Transverse colon (tissue), 4 donors: ENCODE results near the gene FAM53A. TPM values are rescaled to one million over a fixed set of nuclear protein-coding genes. Genes with fewer than 3 reads are reported as not detected.
"Not testable (repeated sequence)": the region's sequence is repeated elsewhere in the genome, so short reads cannot be mapped to it uniquely, and the experiment has no call there.

Source experiments
- DNase-seq: peaks from one replicate; pipeline ENCODE4 v3.0.0-alpha.2; 2019
- H3K27ac ChIP-seq, 4 donors: fragments of 200-600 bp; sonication (generic); 2 replicates each; pipeline ENCODE4 v1.5.1; 2016 to 2018; ENCODE audit warnings: inconsistent platforms in 4 of 4
- H3K27me3 ChIP-seq: fragments of 200-600 bp; sonication (generic); 2 replicates; pipeline ENCODE4 v1.5.1; 2017; ENCODE audit warnings: inconsistent platforms
- H3K36me3 ChIP-seq, 4 donors: fragments of 200-600 bp; sonication (generic); 2 replicates each; pipeline ENCODE4 v1.5.1; 2017 to 2019; ENCODE audit warnings: inconsistent platforms in 4 of 4
- H3K4me1 ChIP-seq, 4 donors: fragments of 200-600 bp; sonication (generic); 2 replicates each; pipeline ENCODE4 v1.5.1; 2017 to 2020; ENCODE audit warnings: inconsistent platforms in 4 of 4
- H3K4me3 ChIP-seq, 4 donors: fragments of 200-600 bp; sonication (generic); 1 replicate in 1 of 4; 2 replicates in 3 of 4; pipeline versions ENCODE4 v1.5.1 to v1.6.1; 2017 to 2019; ENCODE audit warnings: inconsistent platforms in 4 of 4
- H3K9me3 ChIP-seq, 2 donors: fragments of 200-600 bp; sonication (generic); 2 replicates each; pipeline ENCODE4 v1.5.1; 2017 to 2019; ENCODE audit warnings: inconsistent platforms in 2 of 2
- CTCF ChIP-seq, 5 experiments: fragments of 200-600 bp in 3 of 5; fragments of 450-650 bp in 2 of 5; sonication (generic) in 3 of 5; IDR thresholded peaks; 1 replicate in 2 of 5; 2 replicates in 3 of 5; pipeline ENCODE4 v1.5.1; 2016 to 2017; ENCODE audit warnings: antibody characterized with exemption in 5 of 5, inconsistent platforms in 3 of 5, mild to moderate bottlenecking in 2 of 5, moderate library complexity in 1 of 5
- EP300 ChIP-seq: sonication (generic); formaldehyde crosslinking; IDR thresholded peaks from one replicate; pipeline ENCODE4 v1.6.1; 2017; ENCODE audit warnings: antibody characterized with exemption, low read depth
- POLR2A ChIP-seq: fragments of 450-650 bp; IDR thresholded peaks from one replicate; pipeline ENCODE4 v1.6.1; 2016; ENCODE audit warnings: antibody characterized with exemption, mild to moderate bottlenecking, moderate library complexity
- POLR2AphosphoS5 ChIP-seq, 3 donors: sonication (generic); formaldehyde crosslinking; IDR thresholded peaks; one replicate each; pipeline ENCODE4 v1.6.1; 2016; ENCODE audit warnings: antibody characterized with exemption in 3 of 3
- WGBS, 2 donors: methylation state at CpG; one replicate each; pipeline ENCODE4 v1.1.5; 2018; ENCODE audit warnings: low coverage in 1 of 2; 5-methylcytosine and 5-hydroxymethylcytosine counted together
- in situ Hi-C, 4 donors: fragments of 200-750 bp; cut with MboI; loops; one replicate each; pipeline versions ENCODE4 v1.15.0 to v1.15.1; 2017; ENCODE audit warnings: low sequenced_read_pairs in 3 of 4, low pct_ligation_motif_present in 1 of 4, low pct_unique_long_range_greater_than_20kb in 1 of 4
- intact Hi-C: fragments of 100-400 bp; cut with DNase I; formaldehyde crosslinking; loops from one replicate; pipeline ENCODE4 v1.15.1; 2023; ENCODE audit warnings: low total_unique reads
- total RNA-seq, 4 donors: library from RNA; depleted of rRNA; stranded (reverse); fragments of >200 nt; gene quantifications; one replicate each; pipeline ENCODE4 v1.1.0, GENCODE V29; 2016

Gene FAM53A
- total RNA-seq, 4 donors from 2014 or later: 1.4 to 32.9 (median 2.7) TPM

GRCh38 chr4:1610791-1611500 lies 73.2 kb downstream of the FAM53A start:
- no peak overlapping the region for H3K27ac ChIP-seq
- H3K9me3 ChIP-seq: no peaks in the 10 kb centered on the region
- no peak overlapping the region for H3K4me3 ChIP-seq
- WGBS, 2 donors: 72% methylated on average over 14 of the region's 21 CpGs; no CpG with 5 or more reads in 1 of the 2 donors
- no peaks in the 10 kb centered on the region for H3K4me1 ChIP-seq
- H3K36me3 ChIP-seq: no peaks in the 10 kb centered on the region
- no peaks in the 10 kb centered on the region for H3K27me3 ChIP-seq
- no peak for DNase-seq
- in situ Hi-C loops (loop anchor here in 2 of 4 donors (25.0 kb wide), 1 partner anchor 249 kb away; no protein-coding TSS in a partner anchor), intact Hi-C loops (no loop called here)
- TF ChIP-seq POLR2AphosphoS5 (IDR thresholded peaks at IDR 0.05) (no peak), EP300 (no peak), POLR2A (no peak), CTCF (IDR thresholded peaks at IDR 0.05) (no peak)

GRCh38 chr4:1609901-1610790 lies 74.0 kb downstream of the FAM53A start:
- in situ Hi-C loops (loop anchor here in 2 of 4 donors (25.0 kb wide), 1 partner anchor 248 kb away; no protein-coding TSS in a partner anchor), intact Hi-C loops (no loop called here)
- DNase-seq: no peak
- H3K27ac ChIP-seq: no peak overlapping the region
- no peaks in the 10 kb centered on the region for H3K9me3 ChIP-seq
- H3K27me3 ChIP-seq: peaks cover 7% of the 10 kb centered on the region
- no peak for TF ChIP-seq POLR2AphosphoS5 (IDR thresholded peaks at IDR 0.05)
- 89 to 95% methylated on average over 4 to 26 of the region's 27 CpGs for WGBS, 2 donors
- no peaks in the 10 kb centered on the region for H3K36me3 ChIP-seq
- no peak overlapping the region for H3K4me3 ChIP-seq
- no peaks in the 10 kb centered on the region for H3K4me1 ChIP-seq

- H3K9me3 ChIP-seq: no peaks in the 10 kb centered on the region
- H3K4me3 ChIP-seq: no peak overlapping the region
- intact Hi-C loops: no loop called here
- TF ChIP-seq POLR2AphosphoS5 (IDR thresholded peaks at IDR 0.05) (no peak), CTCF (IDR thresholded peaks at IDR 0.05) (no peak), POLR2A (no peak), EP300 (no peak)
- DNase-seq: no peak
- H3K36me3 ChIP-seq: no peaks in the 10 kb centered on the region
- in situ Hi-C loops: loop anchor here in 2 of 4 donors (25.0 kb wide), 1 partner anchor 247 kb away; no protein-coding TSS in a partner anchor
- whole genome bisulfite sequencing, 2 donors: 60 to 84% methylated on average over 3 to 17 of the region's 17 CpGs
- H3K4me1 ChIP-seq: no peaks in the 10 kb centered on the region
- H3K27ac ChIP-seq: no peak overlapping the region
- peaks cover 17% of the 10 kb centered on the region for H3K27me3 ChIP-seq
Measured at GRCh38 chr4:1608821-1609500, 75.2 kb downstream of the FAM53A start.

GRCh38 chr4:1608196-1608820 lies 75.8 kb downstream of the FAM53A start:
- WGBS, 2 donors: 75% methylated on average over 24 of the region's 24 CpGs; no CpG with 5 or more reads in 1 of the 2 donors
- no peaks in the 10 kb centered on the region for H3K4me1 ChIP-seq
- in situ Hi-C loops: loop anchor here in 2 of 4 donors (25.0 kb wide), 1 partner anchor 246 kb away; no protein-coding TSS in a partner anchor
- peaks cover 24% of the 10 kb centered on the region for H3K27me3 ChIP-seq
- no peak overlapping the region for H3K27ac ChIP-seq
- no peak overlapping the region for H3K4me3 ChIP-seq
- intact Hi-C loops: no loop called here
- H3K36me3 ChIP-seq: no peaks in the 10 kb centered on the region
- DNase-seq: no peak
- no peak for TF ChIP-seq CTCF (IDR thresholded peaks at IDR 0.05)
- no peak for TF ChIP-seq POLR2AphosphoS5 (IDR thresholded peaks at IDR 0.05)
- TF ChIP-seq EP300: no peak
- no peak for TF ChIP-seq POLR2A
- no peaks in the 10 kb centered on the region for H3K9me3 ChIP-seq

- intact Hi-C loops, H3K27ac ChIP-seq, H3K9me3 ChIP-seq, H3K4me1 ChIP-seq, DNase-seq, H3K36me3 ChIP-seq, H3K4me3 ChIP-seq: not testable (repeated sequence)
- WGBS, 2 donors: 89 to 94% methylated on average over 10 to 23 of the region's 23 CpGs
- in situ Hi-C loops: loop anchor here in 2 of 4 donors (25.0 kb wide), 1 partner anchor 245 kb away; no protein-coding TSS in a partner anchor
- peaks cover 31% of the 10 kb centered on the region for H3K27me3 ChIP-seq
Measured at GRCh38 chr4:1607436-1608195, 76.5 kb downstream of the FAM53A start.
